HEK293 (cell line): ENCODE results near the gene ARHGAP26.

Experiments used
- CTCF ChIP-seq: fragments of 450-650 bp; formaldehyde crosslinking; IDR thresholded peaks from 2 replicates; pipeline ENCODE4 v1.5.1; 2016; ENCODE audit warnings: missing biosample characterization, missing genetic modification characterization
- PRDM10 ChIP-seq: fragments of 450-650 bp; formaldehyde crosslinking; IDR thresholded peaks from 2 replicates; pipeline ENCODE4 v1.5.1; 2016; ENCODE audit warnings: missing biosample characterization, missing genetic modification characterization
- REPIN1 ChIP-seq: fragments of 450-650 bp; formaldehyde crosslinking; IDR thresholded peaks from 2 replicates; pipeline ENCODE4 v1.5.1; 2017; ENCODE audit warnings: missing biosample characterization, missing genetic modification characterization, low read depth
- REST ChIP-seq: fragments of 450-650 bp; formaldehyde crosslinking; IDR thresholded peaks from 2 replicates; pipeline ENCODE4 v1.5.1; 2016; ENCODE audit warnings: missing biosample characterization, missing genetic modification characterization
- TCF7L2 ChIP-seq: IDR thresholded peaks from 2 replicates; pipeline ENCODE4 v1.6.1; 2011; ENCODE audit warnings: low read depth, mild to moderate bottlenecking, inconsistent platforms, low read length, moderate library complexity, borderline replicate concordance
- ZNF138 ChIP-seq: fragments of 450-650 bp; formaldehyde crosslinking; IDR thresholded peaks from 2 replicates; pipeline ENCODE4 v1.5.1; 2016; ENCODE audit warnings: missing biosample characterization, missing genetic modification characterization, borderline replicate concordance
- ZNF362 ChIP-seq: fragments of 450-650 bp; formaldehyde crosslinking; IDR thresholded peaks from 2 replicates; pipeline ENCODE4 v1.5.1; 2016; ENCODE audit warnings: missing biosample characterization, missing genetic modification characterization
- ZNF544 ChIP-seq: fragments of 450-650 bp; formaldehyde crosslinking; IDR thresholded peaks from 2 replicates; pipeline ENCODE4 v1.5.0; 2017; ENCODE audit warnings: missing biosample characterization, missing genetic modification characterization
- ZNF596 ChIP-seq: fragments of 450-650 bp; IDR thresholded peaks from 2 replicates; pipeline ENCODE4 v1.5.0; 2018; ENCODE audit warnings: missing biosample characterization, mild to moderate bottlenecking, missing genetic modification characterization, moderate library complexity
- ZNF600 ChIP-seq: fragments of 450-650 bp; formaldehyde crosslinking; IDR thresholded peaks from 2 replicates; pipeline ENCODE4 v1.5.1; 2016; ENCODE audit warnings: missing biosample characterization, missing genetic modification characterization
- ZNF701 ChIP-seq: fragments of 450-650 bp; formaldehyde crosslinking; IDR thresholded peaks from 2 replicates; pipeline ENCODE4 v1.5.1; 2016; ENCODE audit warnings: missing biosample characterization, missing genetic modification characterization

GRCh38 chr5:143209881-143210395 is 439.8 kb downstream of the ARHGAP26 start:
- TF ChIP-seq CTCF (no peak), ZNF138 (tag by site-specific recombination) (no peak), ZNF600 (tag by site-specific recombination) (no peak), PRDM10 (tag by site-specific recombination) (no peak), REPIN1 (tag by site-specific recombination) (no peak), ZNF596 (tag by site-specific recombination) (no peak), REST (no peak), TCF7L2 (no peak), ZNF701 (tag by site-specific recombination) (no peak), ZNF544 (tag by site-specific recombination) (no peak), ZNF362 (no peak)
